Gastrocnemius medialis (tissue), 4 donors: ENCODE measurements around the gene VWC2.

ENCODE experiments used
- CTCF ChIP-seq, 5 experiments: fragments of 450-650 bp in 3 of 5; fragments of 200-600 bp in 2 of 5; sonication (generic) in 2 of 5; IDR thresholded peaks in 4 of 5; conservative IDR thresholded peaks in 1 of 5; 1 replicate in 4 of 5; 2 replicates in 1 of 5; pipeline ENCODE4 v1.5.1; 2016 to 2019; ENCODE audit warnings: antibody characterized with exemption in 5 of 5, mild to moderate bottlenecking in 3 of 5, moderate library complexity in 3 of 5
- POLR2A ChIP-seq, 2 donors: fragments of 450-650 bp; IDR thresholded peaks; one replicate each; pipeline ENCODE4 v1.6.1; 2017; ENCODE audit warnings: antibody characterized with exemption in 2 of 2, mild to moderate bottlenecking in 2 of 2, moderate library complexity in 2 of 2

DNA sequence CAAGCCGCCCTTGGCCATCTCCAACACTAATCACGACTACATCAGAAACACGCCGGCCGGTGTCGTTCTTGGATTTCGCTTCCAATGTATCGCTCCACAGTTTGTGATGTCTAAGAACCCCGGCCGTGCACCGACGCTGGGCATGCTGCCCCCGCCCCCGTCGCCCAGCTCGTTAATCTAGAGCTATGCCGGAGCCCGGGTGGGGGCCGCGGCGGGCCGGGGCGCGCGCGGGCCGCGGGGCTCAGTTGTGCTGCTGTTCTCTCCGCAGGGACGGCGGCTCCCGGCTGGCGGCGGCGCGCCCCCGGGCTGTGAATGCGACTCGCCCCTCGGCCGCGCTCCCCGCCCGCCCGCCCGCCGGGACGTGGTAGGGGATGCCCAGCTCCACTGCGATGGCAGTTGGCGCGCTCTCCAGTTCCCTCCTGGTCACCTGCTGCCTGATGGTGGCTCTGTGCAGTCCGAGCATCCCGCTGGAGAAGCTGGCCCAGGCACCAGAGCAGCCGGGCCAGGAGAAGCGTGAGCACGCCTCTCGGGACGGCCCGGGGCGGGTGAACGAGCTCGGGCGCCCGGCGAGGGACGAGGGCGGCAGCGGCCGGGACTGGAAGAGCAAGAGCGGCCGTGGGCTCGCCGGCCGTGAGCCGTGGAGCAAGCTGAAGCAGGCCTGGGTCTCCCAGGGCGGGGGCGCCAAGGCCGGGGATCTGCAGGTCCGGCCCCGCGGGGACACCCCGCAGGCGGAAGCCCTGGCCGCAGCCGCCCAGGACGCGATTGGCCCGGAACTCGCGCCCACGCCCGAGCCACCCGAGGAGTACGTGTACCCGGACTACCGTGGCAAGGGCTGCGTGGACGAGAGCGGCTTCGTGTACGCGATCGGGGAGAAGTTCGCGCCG is 1.9 kb downstream of the VWC2 start:
- TF ChIP-seq CTCF (IDR thresholded peaks at IDR 0.05 in 4 of 5, conservative IDR thresholded peaks at IDR 0.05 in 1 of 5) (no peak), POLR2A (IDR thresholded peaks at IDR 0.05) (no peak)
